HG03280 (cell line): ENCODE results near the gene PCDHGA12.
"Not testable (repeated sequence)": the region's sequence is repeated elsewhere in the genome, so short reads cannot be mapped to it uniquely, and the experiment has no call there.

Experiments used
- ATAC-seq: cut with Tn5 transposase; IDR thresholded peaks from one replicate; pipeline ENCODE4 v1.9.1; 2021; ENCODE audit warnings: mild to moderate bottlenecking, moderate library complexity; ENCODE audit not compliant: unreplicated experiment

PCDHGA12 gene

GRCh38 chr5:141407790-141408505 lies 22.4 kb upstream of the PCDHGA12 start, which contains the start of gene PCDHGB6:
Gene PCDHGB6 (plus strand): TSS chr5:141408021. CDS start chr5:141408203, 182 bp downstream.
- ATAC-seq, result peak; percentile 66

DNA sequence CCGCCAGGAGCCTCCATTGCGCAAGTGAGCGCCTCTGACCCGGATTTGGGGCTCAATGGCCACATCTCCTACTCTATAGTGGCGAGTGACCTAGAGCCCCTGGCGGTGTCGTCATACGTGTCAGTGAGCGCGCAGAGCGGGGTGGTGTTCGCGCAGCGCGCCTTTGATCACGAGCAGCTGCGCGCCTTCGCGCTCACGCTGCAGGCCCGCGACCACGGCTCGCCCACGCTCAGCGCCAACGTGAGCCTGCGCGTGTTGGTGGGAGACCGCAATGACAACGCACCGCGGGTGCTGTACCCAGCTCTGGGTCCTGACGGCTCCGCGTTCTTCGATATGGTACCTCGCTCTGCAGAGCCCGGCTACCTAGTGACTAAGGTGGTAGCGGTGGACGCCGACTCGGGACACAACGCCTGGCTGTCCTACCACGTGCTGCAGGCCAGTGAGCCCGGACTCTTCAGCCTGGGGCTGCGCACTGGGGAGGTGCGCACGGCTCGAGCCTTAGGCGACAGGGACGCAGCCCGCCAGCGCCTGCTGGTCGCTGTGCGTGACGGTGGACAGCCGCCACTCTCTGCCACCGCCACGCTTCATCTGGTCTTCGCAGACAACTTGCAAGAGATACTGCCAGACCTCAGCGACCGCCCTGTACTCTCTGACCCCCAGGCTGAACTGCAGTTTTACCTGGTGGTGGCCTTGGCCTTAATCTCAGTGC lies 20.6 kb upstream of the PCDHGA12 start:
- no peak for ATAC-seq

DNA sequence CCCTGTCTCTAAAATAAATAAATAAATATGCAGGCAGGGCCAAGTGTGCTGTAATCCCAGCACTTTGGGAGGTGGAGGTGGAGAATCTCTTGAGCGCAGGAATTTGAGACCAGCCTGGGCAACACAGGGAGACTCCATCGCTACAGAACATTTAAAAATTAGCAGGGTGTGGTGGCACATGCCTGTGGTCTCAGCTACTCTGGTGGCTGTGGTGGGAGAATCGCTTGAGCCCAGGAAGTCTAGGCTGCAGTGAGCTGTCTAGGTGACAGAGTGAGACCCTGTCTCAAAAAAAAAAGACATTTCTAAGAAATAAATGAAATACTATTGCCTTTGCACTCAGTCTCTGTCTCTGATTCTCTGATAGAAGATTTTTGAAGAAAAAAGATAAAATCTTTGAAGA lies 18.7 kb upstream of the PCDHGA12 start:
- no peak for ATAC-seq

- ATAC-seq, result peak; percentile 66
Observed at GRCh38 chr5:141412854-141413539, 17.3 kb upstream of the PCDHGA12 start, which contains the start of gene PCDHGA10. Gene PCDHGA10 (plus strand): TSS chr5:141412987. CDS start chr5:141413176, 189 bp downstream.

DNA sequence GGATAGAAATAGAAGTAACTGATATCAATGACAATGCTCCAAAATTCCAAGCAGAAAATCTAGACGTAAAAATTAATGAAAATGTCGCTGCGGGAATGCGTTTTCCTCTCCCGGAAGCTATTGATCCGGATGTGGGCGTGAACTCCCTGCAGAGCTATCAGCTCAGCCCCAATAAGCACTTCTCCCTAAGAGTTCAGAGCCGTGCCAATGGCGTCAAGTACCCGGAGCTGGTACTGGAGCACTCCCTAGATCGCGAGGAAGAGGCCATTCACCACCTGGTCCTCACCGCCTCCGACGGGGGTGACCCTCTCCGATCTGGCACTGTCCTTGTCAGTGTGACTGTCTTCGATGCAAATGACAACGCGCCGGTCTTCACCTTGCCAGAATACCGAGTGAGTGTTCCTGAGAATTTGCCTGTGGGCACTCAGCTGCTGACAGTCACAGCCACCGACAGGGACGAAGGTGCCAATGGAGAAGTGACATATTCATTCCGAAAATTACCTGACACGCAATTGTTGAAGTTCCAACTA lies 16.7 kb upstream of the PCDHGA12 start:
- ATAC-seq, result no peak

DNA sequence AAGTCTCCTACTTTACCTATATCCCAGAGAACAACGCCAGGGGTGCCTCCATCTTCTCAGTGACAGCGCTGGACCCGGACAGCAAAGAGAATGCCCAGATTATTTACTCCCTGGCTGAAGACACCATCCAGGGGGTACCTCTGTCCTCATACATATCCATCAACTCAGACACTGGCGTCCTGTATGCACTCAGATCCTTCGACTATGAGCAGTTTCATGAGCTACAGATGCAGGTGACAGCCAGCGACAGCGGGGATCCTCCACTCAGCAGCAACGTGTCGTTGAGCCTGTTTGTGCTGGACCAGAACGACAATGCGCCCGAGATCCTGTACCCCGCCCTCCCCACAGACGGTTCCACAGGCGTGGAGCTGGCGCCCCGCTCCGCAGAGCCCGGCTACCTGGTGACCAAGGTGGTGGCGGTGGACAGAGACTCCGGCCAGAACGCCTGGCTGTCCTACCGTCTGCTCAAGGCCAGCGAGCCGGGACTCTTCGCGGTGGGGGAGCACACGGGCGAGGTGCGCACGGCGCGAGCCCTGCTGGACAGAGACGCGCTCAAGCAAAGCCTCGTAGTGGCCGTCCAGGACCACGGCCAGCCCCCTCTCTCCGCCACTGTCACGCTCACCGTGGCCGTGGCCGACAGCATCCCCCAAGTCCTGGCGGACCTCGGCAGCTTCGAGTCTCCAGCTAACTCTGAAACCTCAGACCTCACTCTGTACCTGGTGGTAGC lies 15.6 kb upstream of the PCDHGA12 start:
- not testable (repeated sequence) for ATAC-seq

DNA sequence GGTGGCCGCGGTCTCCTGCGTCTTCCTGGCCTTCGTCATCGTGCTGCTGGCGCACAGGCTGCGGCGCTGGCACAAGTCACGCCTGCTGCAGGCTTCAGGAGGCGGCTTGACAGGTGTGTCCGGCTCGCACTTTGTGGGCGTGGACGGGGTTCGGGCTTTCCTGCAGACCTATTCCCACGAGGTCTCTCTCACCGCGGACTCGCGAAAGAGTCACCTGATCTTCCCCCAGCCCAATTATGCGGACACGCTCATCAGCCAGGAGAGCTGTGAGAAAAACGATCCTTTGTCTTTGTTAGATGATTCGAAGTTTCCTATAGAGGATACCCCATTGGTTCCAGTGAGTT lies 15.1 kb upstream of the PCDHGA12 start:
- not testable (repeated sequence) for ATAC-seq

DNA sequence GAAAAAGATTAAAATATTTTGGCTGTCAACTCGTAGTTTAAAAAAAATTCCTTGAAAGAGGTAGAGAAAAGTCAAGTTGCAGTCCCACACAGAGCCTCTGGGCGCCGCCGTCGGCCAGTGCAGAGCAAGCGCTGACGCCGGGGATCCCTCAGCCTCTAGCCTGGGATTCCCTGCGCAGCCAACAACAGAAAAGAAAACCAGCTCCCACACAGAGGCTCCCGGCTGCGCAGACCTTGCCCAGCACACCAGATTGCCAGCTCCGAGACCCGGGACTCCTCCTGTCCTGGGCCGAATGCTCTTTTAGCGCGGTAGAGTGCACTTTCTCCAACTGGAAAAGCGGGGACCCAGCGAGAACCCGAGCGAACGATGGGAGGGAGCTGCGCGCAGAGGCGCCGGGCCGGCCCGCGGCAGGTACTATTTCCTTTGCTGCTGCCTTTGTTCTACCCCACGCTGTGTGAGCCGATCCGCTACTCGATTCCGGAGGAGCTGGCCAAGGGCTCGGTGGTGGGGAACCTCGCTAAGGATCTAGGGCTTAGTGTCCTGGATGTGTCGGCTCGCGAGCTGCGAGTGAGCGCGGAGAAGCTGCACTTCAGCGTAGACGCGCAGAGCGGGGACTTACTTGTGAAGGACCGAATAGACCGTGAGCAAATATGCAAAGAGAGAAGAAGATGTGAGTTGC lies 12.7 kb upstream of the PCDHGA12 start, which contains the start of gene PCDHGB7:
TSS of gene PCDHGB7 (plus strand) at position 184 of the 679 bp plus-strand sequence. CDS start at position 367, 183 bp downstream.
- not testable (repeated sequence) for ATAC-seq

GRCh38 chr5:141419074-141419880 lies 11.0 kb upstream of the PCDHGA12 start:
- no peak for ATAC-seq

DNA sequence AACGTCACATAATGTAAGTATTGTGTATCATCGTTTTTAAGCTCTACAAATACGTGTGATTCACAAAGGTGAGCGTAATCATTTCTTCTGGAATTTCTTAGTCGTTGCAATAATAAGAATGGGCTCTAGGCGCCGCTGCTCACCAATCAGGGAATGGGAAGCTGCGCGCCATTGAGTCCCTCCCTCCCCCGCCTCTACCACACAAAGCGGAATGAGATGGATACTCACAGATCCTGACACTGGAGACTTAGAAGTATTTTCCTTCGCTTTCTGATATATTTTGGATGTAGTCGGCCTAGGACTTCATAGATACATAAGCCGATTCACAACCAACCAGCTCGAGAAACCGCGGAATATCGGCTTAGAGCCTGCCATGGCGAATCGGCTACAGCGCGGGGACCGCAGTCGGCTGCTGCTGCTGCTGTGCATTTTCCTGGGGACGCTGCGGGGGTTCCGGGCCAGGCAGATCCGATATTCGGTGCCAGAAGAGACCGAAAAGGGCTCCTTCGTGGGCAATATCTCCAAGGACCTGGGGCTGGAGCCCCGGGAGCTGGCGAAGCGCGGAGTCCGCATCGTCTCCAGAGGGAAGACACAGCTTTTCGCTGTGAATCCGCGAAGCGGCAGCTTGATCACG lies 9.3 kb upstream of the PCDHGA12 start, which contains the start of gene PCDHGA11:
TSS of gene PCDHGA11 (plus strand) at position 197 of the 634 bp plus-strand sequence. CDS start at position 374, 177 bp downstream.
- ATAC-seq, result peak; percentile 43

DNA sequence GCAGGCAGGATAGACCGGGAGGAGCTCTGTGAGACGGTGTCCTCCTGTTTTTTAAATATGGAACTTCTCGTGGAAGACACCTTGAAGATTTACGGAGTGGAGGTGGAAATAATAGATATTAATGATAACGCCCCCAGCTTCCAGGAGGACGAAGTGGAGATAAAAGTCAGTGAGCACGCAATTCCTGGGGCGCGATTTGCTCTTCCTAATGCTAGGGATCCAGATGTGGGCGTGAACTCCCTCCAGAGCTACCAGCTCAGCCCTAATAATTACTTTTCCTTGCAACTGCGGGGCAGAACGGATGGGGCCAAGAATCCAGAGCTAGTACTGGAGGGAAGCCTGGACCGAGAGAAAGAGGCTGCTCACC lies 8.8 kb upstream of the PCDHGA12 start:
- ATAC-seq, result no peak

- no peak for ATAC-seq
Observed at GRCh38 chr5:141422742-141423291, 7.5 kb upstream of the PCDHGA12 start.

GRCh38 chr5:141427783-141428426 lies 2.4 kb upstream of the PCDHGA12 start:
- no peak for ATAC-seq

- peak; percentile 57 for ATAC-seq
Observed at GRCh38 chr5:141431286-141431685, 979 bp downstream of the PCDHGA12 start.

DNA sequence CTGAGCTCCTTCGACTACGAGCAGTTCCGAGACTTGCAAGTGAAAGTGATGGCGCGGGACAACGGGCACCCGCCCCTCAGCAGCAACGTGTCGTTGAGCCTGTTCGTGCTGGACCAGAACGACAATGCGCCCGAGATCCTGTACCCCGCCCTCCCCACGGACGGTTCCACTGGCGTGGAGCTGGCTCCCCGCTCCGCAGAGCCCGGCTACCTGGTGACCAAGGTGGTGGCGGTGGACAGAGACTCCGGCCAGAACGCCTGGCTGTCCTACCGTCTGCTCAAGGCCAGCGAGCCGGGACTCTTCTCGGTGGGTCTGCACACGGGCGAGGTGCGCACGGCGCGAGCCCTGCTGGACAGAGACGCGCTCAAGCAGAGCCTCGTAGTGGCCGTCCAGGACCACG lies 2.0 kb downstream of the PCDHGA12 start:
- ATAC-seq, result not testable (repeated sequence)

- ATAC-seq, result not testable (repeated sequence)
Observed at GRCh38 chr5:141432726-141433125, 2.4 kb downstream of the PCDHGA12 start.

DNA sequence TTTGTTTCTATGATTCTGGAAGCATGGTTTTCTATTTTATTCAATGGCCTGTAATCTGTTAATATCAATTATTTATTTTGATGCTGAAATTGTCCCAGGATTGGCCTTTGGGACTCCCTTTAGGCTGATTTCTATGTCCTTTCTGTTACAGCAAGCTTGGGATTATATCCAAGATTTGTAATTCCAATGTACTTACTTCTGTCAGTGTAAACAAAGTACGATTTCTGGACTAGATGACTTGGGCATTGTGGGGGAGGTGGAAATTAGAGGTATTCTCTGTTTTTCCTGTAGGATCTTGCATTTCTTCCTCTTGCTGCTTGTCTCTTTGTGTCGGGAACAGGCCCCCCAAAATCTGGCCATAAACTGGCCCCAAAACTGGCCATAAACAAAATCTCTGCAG lies 3.7 kb downstream of the PCDHGA12 start:
- ATAC-seq, result no peak

GRCh38 chr5:141437221-141437620 lies 6.9 kb downstream of the PCDHGA12 start:
- no peak for ATAC-seq
